Lung (tissue), 12 donors: ENCODE results near the gene MBNL3. TPM values are rescaled to one million over a fixed set of nuclear protein-coding genes. Genes with fewer than 3 reads are reported as not detected.

Experiments used
- ATAC-seq: fragments of 200-7000 bp; cut with Tn5 transposase; one replicate; pipeline ENCODE4 v1.9.1; 2020; ENCODE audit warnings: moderate number of reproducible peaks; ENCODE audit not compliant: insufficient read depth, low FRiP score
- DNase-seq, 3 donors: peaks; one replicate each; pipeline ENCODE4 v3.0.0-alpha.2; 2013 to 2017
- H3K27ac ChIP-seq, 2 donors: one replicate each; pipeline ENCODE4 v1.5.1; 2013; ENCODE audit warnings: mild to moderate bottlenecking in 2 of 2, moderate library complexity in 2 of 2, control low read depth in 1 of 2, inconsistent platforms in 1 of 2, low read depth in 1 of 2, low read length in 1 of 2
- H3K27me3 ChIP-seq, 3 donors: one replicate each; pipeline ENCODE4 v1.5.1; 2013; ENCODE audit warnings: low read length in 2 of 3; ENCODE audit not compliant: control insufficient read depth in 3 of 3, insufficient read depth in 3 of 3
- H3K36me3 ChIP-seq, 4 donors: one replicate each; pipeline ENCODE4 v1.5.1; 2013; ENCODE audit warnings: low read length in 4 of 4, mild to moderate bottlenecking in 1 of 4, moderate library complexity in 1 of 4; ENCODE audit not compliant: control insufficient read depth in 4 of 4, insufficient read depth in 4 of 4
- H3K4me1 ChIP-seq, 5 donors: one replicate each; pipeline ENCODE4 v1.5.1; 2013; ENCODE audit warnings: low read length in 5 of 5, mild to moderate bottlenecking in 2 of 5, moderate library complexity in 1 of 5; ENCODE audit not compliant: control insufficient read depth in 5 of 5, insufficient read depth in 5 of 5
- H3K4me3 ChIP-seq: one replicate; pipeline ENCODE4 v1.5.1; 2013; ENCODE audit warnings: mild to moderate bottlenecking, control low read depth, moderate library complexity
- H3K9ac ChIP-seq, 2 donors: one replicate each; pipeline ENCODE4 v1.5.1; 2013; ENCODE audit warnings: low read length in 2 of 2, control low read depth in 1 of 2; ENCODE audit not compliant: insufficient read depth in 1 of 2
- H3K9me3 ChIP-seq, 4 donors: one replicate each; pipeline ENCODE4 v1.5.1; 2013; ENCODE audit warnings: low read length in 3 of 4, mild to moderate bottlenecking in 1 of 4, moderate library complexity in 1 of 4; ENCODE audit not compliant: control insufficient read depth in 4 of 4, insufficient read depth in 3 of 4
- WGBS, 2 donors: extraction: QIAGEN DNeasy Blood & Tissue Kit; methylation state at CpG; one replicate each; pipeline ENCODE4 v1.1.7; 2013; 5-methylcytosine and 5-hydroxymethylcytosine counted together
- polyA plus RNA-seq, 2 donors: library from polyadenylated mRNA; stranded (reverse); fragments of 200-250 nt; gene quantifications; one replicate each; pipeline ENCODE4 v1.2.1, GENCODE V29; 2013
- total RNA-seq, 2 donors: library from RNA; depleted of rRNA in 1 of 2; stranded (reverse); fragments of >200 nt in 1 of 2; gene quantifications; one replicate each; pipeline ENCODE4 v1.2.1, GENCODE V29; 2014 to 2021
- TF ChIP-seq, protein P1 (sequence below): IDR thresholded peaks from 2 replicates; pipeline ENCODE4 v1.5.1; 2012; ENCODE audit warnings: mild to moderate bottlenecking; ENCODE audit errors: control extremely low read depth, extremely low read depth
- donor health status: control.
- donor health status: control.
- donor health status: Bipolar disorder and iron deficiency.
- donor health status: healthy.
- donor health status: DM: yes; HTN: yes; CAD: no.

The MBNL3 gene
- total and polyA plus RNA-seq, 4 donors, result 2.1 to 27.2 (median 11.1) TPM

DNA sequence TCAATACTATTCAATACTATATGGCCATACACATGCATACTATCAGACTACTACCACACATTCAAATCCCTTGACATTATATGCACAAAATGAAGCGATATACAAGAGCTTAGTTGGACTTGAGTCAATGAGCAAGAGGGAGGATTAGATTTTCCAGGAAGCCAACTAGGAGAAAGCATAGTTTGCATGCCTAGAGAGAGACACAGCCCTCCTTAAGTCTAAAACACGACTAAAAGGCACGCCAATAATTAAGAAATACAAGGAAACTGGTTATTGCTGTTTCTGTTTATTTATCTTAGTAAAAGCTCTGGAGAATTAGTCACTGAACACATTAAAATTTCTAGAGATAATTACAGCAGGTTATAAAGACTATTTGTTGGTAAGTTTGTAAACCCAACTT is 21.8 kb downstream of the MBNL3 start:
- no peak for ATAC-seq
- Histone ChIP-seq H3K9ac (no peak overlapping the region), H3K4me3 (no peak overlapping the region), H3K4me1 (no peaks in the 10 kb centered on the region), H3K27ac (no peak overlapping the region), H3K36me3 (no peaks in the 10 kb centered on the region), H3K9me3 (peaks cover 0 to 4% (median 0%) of the 10 kb centered on the region in 4 donors), H3K27me3 (peaks cover 0 to 38% (median 5%) of the 10 kb centered on the region in 3 donors)
- WGBS, 2 donors, result 32 to 67% methylated on average over 3 of the region's 3 CpGs
- TF ChIP-seq, protein P1, sequence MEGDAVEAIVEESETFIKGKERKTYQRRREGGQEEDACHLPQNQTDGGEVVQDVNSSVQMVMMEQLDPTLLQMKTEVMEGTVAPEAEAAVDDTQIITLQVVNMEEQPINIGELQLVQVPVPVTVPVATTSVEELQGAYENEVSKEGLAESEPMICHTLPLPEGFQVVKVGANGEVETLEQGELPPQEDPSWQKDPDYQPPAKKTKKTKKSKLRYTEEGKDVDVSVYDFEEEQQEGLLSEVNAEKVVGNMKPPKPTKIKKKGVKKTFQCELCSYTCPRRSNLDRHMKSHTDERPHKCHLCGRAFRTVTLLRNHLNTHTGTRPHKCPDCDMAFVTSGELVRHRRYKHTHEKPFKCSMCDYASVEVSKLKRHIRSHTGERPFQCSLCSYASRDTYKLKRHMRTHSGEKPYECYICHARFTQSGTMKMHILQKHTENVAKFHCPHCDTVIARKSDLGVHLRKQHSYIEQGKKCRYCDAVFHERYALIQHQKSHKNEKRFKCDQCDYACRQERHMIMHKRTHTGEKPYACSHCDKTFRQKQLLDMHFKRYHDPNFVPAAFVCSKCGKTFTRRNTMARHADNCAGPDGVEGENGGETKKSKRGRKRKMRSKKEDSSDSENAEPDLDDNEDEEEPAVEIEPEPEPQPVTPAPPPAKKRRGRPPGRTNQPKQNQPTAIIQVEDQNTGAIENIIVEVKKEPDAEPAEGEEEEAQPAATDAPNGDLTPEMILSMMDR, result no peak
- DNase-seq, result no peak

DNA sequence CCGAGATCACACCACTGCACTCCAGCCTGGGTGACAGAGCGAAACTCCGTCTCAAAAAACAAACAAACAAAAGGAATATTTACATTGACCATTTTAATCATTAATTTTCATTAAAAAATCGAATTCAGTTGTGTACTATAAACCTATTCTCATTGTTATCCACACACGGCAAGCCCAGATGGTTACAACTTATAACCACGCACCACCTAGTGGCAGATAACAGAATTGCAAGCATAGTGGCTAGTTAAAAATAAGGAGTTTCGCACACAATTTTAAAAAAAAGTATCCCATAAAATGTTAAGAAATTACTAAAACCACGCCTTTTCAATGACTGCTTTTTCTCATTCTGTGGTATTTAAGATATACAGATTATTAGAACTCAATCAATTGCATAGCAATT is 25.4 kb downstream of the MBNL3 start:
- Histone ChIP-seq H3K27me3 (peaks cover 0 to 24% (median 15%) of the 10 kb centered on the region in 3 donors), H3K9ac (no peak overlapping the region), H3K4me3 (no peak overlapping the region), H3K36me3 (peaks cover 0 to 2% (median 0%) of the 10 kb centered on the region in 4 donors), H3K4me1 (no peaks in the 10 kb centered on the region), H3K9me3 (peaks cover 0 to 4% (median 0%) of the 10 kb centered on the region in 4 donors), H3K27ac (no peak overlapping the region)
- WGBS, 2 donors, result 60 to 74% methylated on average over 8 of the region's 8 CpGs
- TF ChIP-seq, protein P1, result peak; percentile 22
- DNase-seq, result no peak
- no peak for ATAC-seq

DNA sequence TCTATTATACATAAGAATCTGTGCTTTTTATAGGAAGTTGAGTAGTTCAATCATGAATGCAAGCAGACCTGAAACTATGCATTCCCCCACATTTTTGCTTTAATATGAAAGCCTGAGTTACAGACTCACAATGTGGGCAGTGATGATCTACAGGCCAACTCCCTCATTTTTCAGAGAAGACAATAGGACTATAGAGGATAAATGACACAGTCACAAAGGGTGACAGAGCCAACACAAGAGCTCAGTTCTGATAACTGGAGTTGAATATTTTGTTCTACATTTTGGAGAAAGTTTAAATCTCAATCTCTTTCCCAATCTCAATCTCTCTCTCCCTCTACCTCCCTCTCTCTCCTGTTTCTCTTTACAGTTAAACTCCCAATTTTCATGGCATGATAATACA is 27.0 kb downstream of the MBNL3 start:
- no peak for ATAC-seq
- DNase-seq, result no peak
- Histone ChIP-seq H3K27me3 (peaks cover 0 to 19% (median 17%) of the 10 kb centered on the region in 3 donors), H3K36me3 (peaks cover 0 to 2% (median 0%) of the 10 kb centered on the region in 4 donors), H3K4me1 (no peaks in the 10 kb centered on the region), H3K4me3 (no peak overlapping the region), H3K9me3 (peaks cover 0 to 4% (median 0%) of the 10 kb centered on the region in 4 donors), H3K27ac (no peak overlapping the region), H3K9ac (no peak overlapping the region)
- TF ChIP-seq, protein P1, result no peak
